Omental fat pad (tissue), 4 donors: Measurements from ENCODE around the gene DNAH9. TPM values are rescaled to one million over a fixed set of nuclear protein-coding genes. Genes with fewer than 3 reads are reported as not detected.

Source experiments
- ATAC-seq: fragments of 150-250 bp; one replicate; pipeline ENCODE4 v1.9.1; 2016; ENCODE audit warnings: mild to moderate bottlenecking, moderate library complexity; ENCODE audit not compliant: low FRiP score
- DNase-seq: peaks from one replicate; pipeline ENCODE4 v3.0.0-alpha.2; 2019; ENCODE audit warnings: low spot score
- CTCF ChIP-seq, 3 donors: fragments of 450-650 bp; IDR thresholded peaks; one replicate each; pipeline ENCODE4 v1.5.1; 2016 to 2017; ENCODE audit warnings: antibody characterized with exemption in 3 of 3, mild to moderate bottlenecking in 3 of 3, moderate library complexity in 2 of 3
- total RNA-seq, 4 donors: library from RNA; depleted of rRNA; stranded (reverse); fragments of >200 nt; gene quantifications; one replicate each; pipeline ENCODE4 v1.1.0, GENCODE V29; 2016

The DNAH9 gene
- total RNA-seq, 4 donors from 2014 or later, result 0.72 to 6.0 (median 3.1) TPM

DNA sequence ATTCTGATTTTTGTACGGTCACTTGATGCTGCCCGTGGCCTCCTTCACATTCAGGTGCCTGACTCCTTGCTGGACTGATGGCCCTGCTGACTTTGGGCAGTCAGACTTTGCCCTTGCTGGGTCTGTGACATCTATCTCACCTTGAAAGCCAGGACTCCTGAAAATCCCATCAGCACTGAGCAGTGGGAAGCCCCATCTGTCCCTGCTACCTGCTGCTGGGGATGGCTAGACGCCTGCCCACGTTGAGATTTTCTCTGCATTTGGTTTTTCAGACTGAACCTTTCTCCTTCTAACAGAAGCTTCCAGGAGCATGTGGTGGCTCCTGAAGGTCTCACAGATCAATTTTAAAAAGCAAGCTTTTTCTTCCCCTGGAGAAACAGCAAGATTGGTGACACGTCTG lies 409.2 kb downstream of the DNAH9 start:
- no peak for ATAC-seq
- TF ChIP-seq CTCF (IDR thresholded peaks at IDR 0.05), result no peak

More for the DNA sequence above, 409.2 kb downstream of the DNAH9 start:
- DNase-seq, result no peak
